GM23338 (cell line): Measurements from ENCODE around the gene NFE2L3. TPM values are rescaled to one million over a fixed set of nuclear protein-coding genes. Genes with fewer than 3 reads are reported as not detected.

Experiments used
- ATAC-seq: fragments of 200-7000 bp; cut with Tn5 transposase; 3 replicates; pipeline ENCODE4 v1.9.1; 2020
- DNase-seq: peaks from one replicate; pipeline ENCODE4 v3.0.0-alpha.2; 2015; ENCODE audit warnings: low spot score
- H2AFZ ChIP-seq: fragments of 200-600 bp; sonication (generic); 2 replicates; pipeline ENCODE4 v1.8.0; 2016; ENCODE audit warnings: antibody characterized with exemption, mild to moderate bottlenecking, moderate library complexity
- H3F3A ChIP-seq: fragments of 200-600 bp; sonication (generic); replicated peaks from 2 replicates; pipeline ENCODE4 v1.8.0; 2017; ENCODE audit warnings: antibody characterized with exemption, mixed run types, low read depth
- H3K27ac ChIP-seq: fragments of 200-600 bp; sonication (generic); 2 replicates; pipeline ENCODE4 v1.6.1; 2016; ENCODE audit warnings: low read depth
- H3K27me3 ChIP-seq: fragments of 200-600 bp; sonication (generic); 2 replicates; pipeline ENCODE4 v1.8.0; 2016; ENCODE audit warnings: mild to moderate bottlenecking, mixed run types, moderate library complexity; ENCODE audit not compliant: insufficient read depth
- H3K36me3 ChIP-seq: fragments of 200-600 bp; sonication (generic); 2 replicates; pipeline ENCODE4 v1.8.0; 2016; ENCODE audit warnings: mild to moderate bottlenecking; ENCODE audit not compliant: insufficient read depth
- H3K4me1 ChIP-seq: fragments of 200-600 bp; sonication (generic); 2 replicates; pipeline ENCODE4 v1.8.0; 2016; ENCODE audit warnings: mild to moderate bottlenecking, moderate library complexity; ENCODE audit not compliant: insufficient read depth
- H3K4me2 ChIP-seq: fragments of 200-600 bp; sonication (generic); 2 replicates; pipeline ENCODE4 v1.7.1; 2017; ENCODE audit warnings: mixed run types
- H3K4me3 ChIP-seq: fragments of 200-600 bp; sonication (generic); 2 replicates; pipeline ENCODE4 v1.6.1; 2016; ENCODE audit warnings: mixed run types
- H3K79me2 ChIP-seq: fragments of 200-600 bp; sonication (generic); replicated peaks from 2 replicates; pipeline ENCODE4 v1.8.0; 2017; ENCODE audit warnings: mild to moderate bottlenecking; ENCODE audit not compliant: insufficient read depth
- H3K9me2 ChIP-seq: fragments of 200-600 bp; sonication (generic); 2 replicates; pipeline ENCODE4 v1.8.0; 2017; ENCODE audit not compliant: insufficient read depth
- H4K20me1 ChIP-seq: fragments of 200-600 bp; sonication (generic); replicated peaks from 2 replicates; pipeline ENCODE4 v1.8.0; 2017; ENCODE audit warnings: mild to moderate bottlenecking; ENCODE audit not compliant: insufficient read depth
- H3K27ac Mint-ChIP-seq: 2 replicates; pipeline ENCODE4 v1.8.0; 2020; ENCODE audit warnings: inconsistent platforms, mild to moderate bottlenecking, moderate library complexity, mixed read lengths
- H3K27me3 Mint-ChIP-seq: 3 replicates; pipeline ENCODE4 v1.8.0; 2022; ENCODE audit warnings: low read depth, mild to moderate bottlenecking, moderate library complexity, mixed read lengths, inconsistent platforms; ENCODE audit not compliant: insufficient read depth, poor library complexity
- H3K36me3 Mint-ChIP-seq: 3 replicates; pipeline ENCODE4 v1.8.0; 2021; ENCODE audit warnings: low read depth, mild to moderate bottlenecking, inconsistent platforms, moderate library complexity, mixed read lengths
- H3K4me1 Mint-ChIP-seq: 3 replicates; pipeline ENCODE4 v1.8.0; 2020; ENCODE audit warnings: mild to moderate bottlenecking, inconsistent platforms, mixed read lengths
- H3K4me3 Mint-ChIP-seq: 3 replicates; pipeline ENCODE4 v1.8.0; 2021; ENCODE audit warnings: moderate library complexity, mild to moderate bottlenecking, inconsistent platforms, mixed read lengths
- H3K9me3 Mint-ChIP-seq: 3 replicates; pipeline ENCODE4 v1.8.0; 2020; ENCODE audit warnings: moderate library complexity, mild to moderate bottlenecking, inconsistent platforms, mixed read lengths
- CREB1 ChIP-seq: fragments of 250-450 bp; sonication (Bioruptor Pico); IDR thresholded peaks from 2 replicates; pipeline ENCODE4 v1.5.0; 2020; ENCODE audit warnings: low read depth, mild to moderate bottlenecking, moderate library complexity
- ETS1 ChIP-seq: IDR thresholded peaks from 2 replicates; pipeline ENCODE4 v1.6.1; 2016; ENCODE audit warnings: antibody characterized with exemption
- EZH2phosphoT487 ChIP-seq: fragments of 200-600 bp; sonication (generic); IDR thresholded peaks from one replicate; pipeline ENCODE4 v1.8.1; 2018; ENCODE audit warnings: antibody characterized with exemption; ENCODE audit not compliant: unreplicated experiment
- POLR2AphosphoS5 ChIP-seq: IDR thresholded peaks from 2 replicates; pipeline ENCODE4 v1.6.1; 2016; ENCODE audit warnings: antibody characterized with exemption, low read depth
- ZNF331 ChIP-seq: fragments of 250-450 bp; sonication (Bioruptor Pico); IDR thresholded peaks from 2 replicates; pipeline ENCODE4 v1.5.0; 2020; ENCODE audit warnings: low read depth, mild to moderate bottlenecking, moderate library complexity
- polyA plus RNA-seq: library from polyadenylated mRNA; unstranded; fragments of >200 nt; fragmentation: Nextera tagmentation; extraction: Ambion mirVana; gene quantifications from 2 replicates; pipeline ENCODE4 v1.2.1, GENCODE V29; 2016
- total RNA-seq: library from RNA; depleted of rRNA; stranded (reverse); fragments of >200 nt; shearing (Covaris generic); gene quantifications from 2 replicates; pipeline ENCODE4 v1.2.3, GENCODE V29; 2014
- TF ChIP-seq, protein P1 (sequence below), 2 experiments: fragments of 200-600 bp in 1 of 2; sonication (generic) in 1 of 2; conservative IDR thresholded peaks; 2 replicates each; pipeline versions ENCODE4 v1.5.1 to v1.6.1; 2016 to 2017; ENCODE audit warnings: antibody characterized with exemption in 2 of 2, low read depth in 2 of 2, mild to moderate bottlenecking in 2 of 2, moderate library complexity in 1 of 2

Gene NFE2L3
- total and polyA plus RNA-seq, 2 experiments from 2014 or later, result 62.0 to 142 TPM

DNA sequence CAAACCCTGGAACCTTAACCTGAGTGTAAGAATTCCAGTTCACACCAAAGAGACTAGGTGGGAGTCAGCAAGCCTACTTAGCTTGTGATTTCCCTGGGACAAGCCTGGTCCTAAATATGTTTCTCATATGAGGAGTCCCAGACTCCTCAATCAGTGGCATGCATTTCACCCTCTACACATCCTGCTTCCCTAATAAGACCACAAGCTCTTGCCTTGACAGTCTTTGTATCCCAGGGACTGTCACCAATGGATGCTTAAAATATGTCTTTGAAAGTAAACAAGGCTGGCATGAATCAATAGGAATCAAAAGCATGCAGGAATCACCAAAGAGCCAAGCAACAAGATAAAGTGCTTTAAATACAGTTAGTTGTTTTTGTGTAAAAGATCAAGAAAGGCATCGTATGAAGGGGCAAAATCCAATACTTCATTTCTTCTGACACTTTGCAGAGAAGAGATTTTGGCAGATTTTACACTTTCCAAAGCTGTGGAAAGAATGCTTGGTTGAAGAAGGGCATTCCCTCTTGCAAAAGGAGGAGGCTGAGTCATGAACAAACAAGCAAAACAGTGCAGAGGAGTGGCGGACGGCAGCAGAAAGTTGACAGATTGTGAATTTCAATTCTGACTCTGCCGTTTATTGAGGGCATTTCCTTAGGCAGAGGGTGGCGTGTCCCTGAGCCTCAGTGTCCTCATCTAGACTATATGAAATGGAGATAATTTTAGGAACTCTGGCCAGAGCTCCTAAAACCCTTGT is 8.5 kb upstream of the NFE2L3 start:
- no peaks in the 10 kb centered on the region for H3K79me2 ChIP-seq
- H3F3A ChIP-seq, result no peaks in the 10 kb centered on the region
- Mint-ChIP-seq H3K4me1 (peaks cover 1% of the 10 kb centered on the region; the same call in 1 of the 3 replicates), H3K9me3 (peaks cover 20% of the 10 kb centered on the region), H3K4me3 (no peak overlapping the region), H3K27me3 (peaks cover 4% of the 10 kb centered on the region), H3K36me3 (peaks cover 14% of the 10 kb centered on the region; the same call in 2 of the 3 replicates), H3K27ac (no peak overlapping the region)
- no peak for DNase-seq
- no peaks in the 10 kb centered on the region for H4K20me1 ChIP-seq
- H3K4me1 ChIP-seq, result peaks cover under 1% of the 10 kb centered on the region; the same call in 1 of the 2 replicates
- no peak overlapping the region; the same call in 1 of the 2 replicates for H2AFZ ChIP-seq
- ATAC-seq, result no peak
- TF ChIP-seq POLR2AphosphoS5, result no peak
- TF ChIP-seq EZH2phosphoT487, result no peak
- TF ChIP-seq ETS1, result no peak
- no peak for TF ChIP-seq CREB1 (CRISPR knock-in tag)
- H3K27me3 ChIP-seq, result no peaks in the 10 kb centered on the region
- no peaks in the 10 kb centered on the region for H3K36me3 ChIP-seq
- H3K4me2 ChIP-seq, result no peak overlapping the region
- H3K9me2 ChIP-seq, result 0 out of 2 replicates have a peak, but pooled peaks cover 3% of the 10 kb centered on the region
- H3K4me3 ChIP-seq, result no peak overlapping the region
- no peak overlapping the region for H3K27ac ChIP-seq

DNA sequence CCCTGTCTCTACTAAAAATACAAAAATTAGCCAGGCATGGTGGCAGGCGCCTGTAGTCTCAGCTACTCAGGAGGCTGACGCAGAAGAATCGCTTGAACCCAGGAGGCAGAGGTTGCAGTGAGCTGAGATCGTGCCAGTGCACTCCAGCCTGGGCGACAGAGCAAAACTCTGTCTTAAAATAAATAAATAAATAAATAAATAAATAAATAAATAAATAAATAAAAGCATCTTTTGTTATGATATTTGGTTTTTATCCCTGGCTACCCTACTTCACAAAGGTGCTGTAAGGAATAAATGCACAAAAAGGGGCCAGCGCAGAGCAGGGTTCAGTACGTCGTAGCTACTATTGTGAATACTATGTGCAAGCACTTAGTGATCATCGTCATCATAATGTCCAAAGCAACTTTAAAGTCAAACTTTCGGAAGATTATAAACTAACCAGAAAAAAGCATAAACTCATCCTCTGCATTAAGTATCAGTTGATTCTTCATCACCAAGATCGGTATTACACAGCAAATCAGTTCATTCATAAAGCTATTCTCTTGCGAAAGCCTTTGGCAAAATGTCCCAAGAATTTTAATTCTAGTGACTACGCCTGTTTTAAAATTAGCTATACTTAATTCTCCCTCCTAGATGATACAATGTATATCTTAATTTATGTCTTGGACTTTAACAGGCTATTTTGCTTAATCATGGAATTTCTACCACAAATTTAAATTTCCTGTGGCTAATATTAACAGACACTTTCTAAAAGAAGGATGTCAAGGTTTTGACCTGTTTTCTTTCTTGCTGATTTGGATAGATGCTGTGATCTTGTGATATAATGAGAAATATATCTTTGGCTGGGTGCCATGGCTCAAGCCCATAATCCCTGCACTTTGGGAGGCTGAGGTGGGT is 7.6 kb upstream of the NFE2L3 start:
- DNase-seq (no peak), ATAC-seq (no peak)
- Mint-ChIP-seq H3K4me3 (no peak overlapping the region), H3K9me3 (peaks cover 20% of the 10 kb centered on the region), H3K27ac (no peak overlapping the region), H3K36me3 (peaks cover 14% of the 10 kb centered on the region; the same call in 2 of the 3 replicates), H3K27me3 (peaks cover 4% of the 10 kb centered on the region), H3K4me1 (peaks cover 3% of the 10 kb centered on the region; the same call in 1 of the 3 replicates)
- H3K79me2 ChIP-seq, result no peaks in the 10 kb centered on the region
- no peak overlapping the region for H3K4me2 ChIP-seq
- no peak overlapping the region for H3K27ac ChIP-seq
- H3F3A ChIP-seq, result no peaks in the 10 kb centered on the region
- no peaks in the 10 kb centered on the region for H3K36me3 ChIP-seq
- H3K9me2 ChIP-seq, result 0 out of 2 replicates have a peak, but pooled peaks cover 3% of the 10 kb centered on the region
- H4K20me1 ChIP-seq, result no peaks in the 10 kb centered on the region
- no peaks in the 10 kb centered on the region for H3K27me3 ChIP-seq
- no peak for TF ChIP-seq ZNF331 (CRISPR knock-in tag)
- no peak for TF ChIP-seq ETS1
- TF ChIP-seq, protein P1, sequence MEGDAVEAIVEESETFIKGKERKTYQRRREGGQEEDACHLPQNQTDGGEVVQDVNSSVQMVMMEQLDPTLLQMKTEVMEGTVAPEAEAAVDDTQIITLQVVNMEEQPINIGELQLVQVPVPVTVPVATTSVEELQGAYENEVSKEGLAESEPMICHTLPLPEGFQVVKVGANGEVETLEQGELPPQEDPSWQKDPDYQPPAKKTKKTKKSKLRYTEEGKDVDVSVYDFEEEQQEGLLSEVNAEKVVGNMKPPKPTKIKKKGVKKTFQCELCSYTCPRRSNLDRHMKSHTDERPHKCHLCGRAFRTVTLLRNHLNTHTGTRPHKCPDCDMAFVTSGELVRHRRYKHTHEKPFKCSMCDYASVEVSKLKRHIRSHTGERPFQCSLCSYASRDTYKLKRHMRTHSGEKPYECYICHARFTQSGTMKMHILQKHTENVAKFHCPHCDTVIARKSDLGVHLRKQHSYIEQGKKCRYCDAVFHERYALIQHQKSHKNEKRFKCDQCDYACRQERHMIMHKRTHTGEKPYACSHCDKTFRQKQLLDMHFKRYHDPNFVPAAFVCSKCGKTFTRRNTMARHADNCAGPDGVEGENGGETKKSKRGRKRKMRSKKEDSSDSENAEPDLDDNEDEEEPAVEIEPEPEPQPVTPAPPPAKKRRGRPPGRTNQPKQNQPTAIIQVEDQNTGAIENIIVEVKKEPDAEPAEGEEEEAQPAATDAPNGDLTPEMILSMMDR (conservative IDR thresholded peaks at IDR 0.05; ENCODE audit: low read depth in 2 of 2), result no peak
- H3K4me3 ChIP-seq, result no peak overlapping the region
- H3K4me1 ChIP-seq, result peaks cover 9% of the 10 kb centered on the region; the same call in 1 of the 2 replicates
- H2AFZ ChIP-seq, result no peak overlapping the region
